Skeletal muscle tissue (tissue), 4 donors: ENCODE measurements around the gene FYB1. TPM values are rescaled to one million over a fixed set of nuclear protein-coding genes. Genes with fewer than 3 reads are reported as not detected.

Experiments
- H3K27ac ChIP-seq: one replicate; pipeline ENCODE4 v1.7.0; 2013; ENCODE audit warnings: mild to moderate bottlenecking, low read depth, low read length, inconsistent platforms
- H3K27me3 ChIP-seq, 3 donors: one replicate each; pipeline ENCODE4 v1.7.0; 2013; ENCODE audit warnings: low read length in 3 of 3; ENCODE audit not compliant: control insufficient read depth in 3 of 3, insufficient read depth in 3 of 3
- H3K36me3 ChIP-seq, 3 donors: one replicate each; pipeline ENCODE4 v1.7.0; 2013; ENCODE audit warnings: low read length in 3 of 3; ENCODE audit not compliant: control insufficient read depth in 3 of 3, insufficient read depth in 3 of 3
- H3K4me1 ChIP-seq, 3 donors: one replicate each; pipeline ENCODE4 v1.7.0; 2013; ENCODE audit warnings: low read length in 3 of 3, mild to moderate bottlenecking in 3 of 3; ENCODE audit not compliant: control insufficient read depth in 3 of 3, insufficient read depth in 3 of 3
- H3K4me3 ChIP-seq, 3 donors: one replicate each; pipeline ENCODE4 v1.7.0; 2013; ENCODE audit warnings: low read length in 3 of 3
- H3K9ac ChIP-seq, 3 donors: one replicate each; pipeline ENCODE4 v1.7.0; 2013; ENCODE audit warnings: low read length in 3 of 3, mild to moderate bottlenecking in 3 of 3, moderate library complexity in 2 of 3, low read depth in 1 of 3
- H3K9me3 ChIP-seq, 3 donors: one replicate each; pipeline ENCODE4 v1.7.0; 2013; ENCODE audit warnings: low read length in 3 of 3; ENCODE audit not compliant: control insufficient read depth in 3 of 3
- total RNA-seq: library from RNA; depleted of rRNA; stranded (reverse); fragments of >200 nt; gene quantifications from one replicate; pipeline ENCODE4 v1.2.3, GENCODE V29; 2014
- donor health status: Osteomylitis.

The FYB1 gene
- total RNA-seq, 1 donor from 2014 or later = 4.2 TPM

DNA sequence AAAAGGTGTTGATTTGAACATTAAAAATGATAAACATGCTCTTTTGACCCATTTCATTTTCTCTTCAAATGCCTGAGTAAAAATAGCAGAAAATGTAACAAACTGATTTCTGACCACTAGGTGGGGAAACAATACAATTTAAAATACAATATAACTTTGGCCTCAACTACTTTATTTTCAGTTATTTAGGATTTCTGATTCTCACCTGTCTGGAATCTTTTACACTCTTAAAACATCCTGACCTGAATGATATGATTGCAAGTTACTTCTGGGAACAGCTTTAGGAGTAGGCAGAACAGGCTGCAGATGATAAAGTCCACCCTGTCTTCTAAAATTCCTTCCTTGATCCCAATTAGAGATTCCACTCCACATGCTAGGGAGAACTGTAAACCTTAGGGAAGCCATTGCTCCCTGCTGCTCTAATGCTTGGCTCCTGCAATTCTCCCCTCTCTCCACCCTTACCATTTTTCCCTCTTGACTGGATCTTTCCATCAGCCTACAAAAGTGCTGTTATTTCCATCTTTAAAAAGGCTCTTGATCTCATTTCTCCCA is 70.3 kb downstream of the FYB1 start:
- no peak overlapping the region for H3K4me3 ChIP-seq
- H3K9ac ChIP-seq = peak overlapping the region in 1 of 3 donors; percentile 5
- no peaks in the 10 kb centered on the region for H3K27me3 ChIP-seq
- no peaks in the 10 kb centered on the region for H3K9me3 ChIP-seq
- H3K36me3 ChIP-seq = no peaks in the 10 kb centered on the region
- no peak overlapping the region for H3K27ac ChIP-seq
- no peaks in the 10 kb centered on the region for H3K4me1 ChIP-seq

DNA sequence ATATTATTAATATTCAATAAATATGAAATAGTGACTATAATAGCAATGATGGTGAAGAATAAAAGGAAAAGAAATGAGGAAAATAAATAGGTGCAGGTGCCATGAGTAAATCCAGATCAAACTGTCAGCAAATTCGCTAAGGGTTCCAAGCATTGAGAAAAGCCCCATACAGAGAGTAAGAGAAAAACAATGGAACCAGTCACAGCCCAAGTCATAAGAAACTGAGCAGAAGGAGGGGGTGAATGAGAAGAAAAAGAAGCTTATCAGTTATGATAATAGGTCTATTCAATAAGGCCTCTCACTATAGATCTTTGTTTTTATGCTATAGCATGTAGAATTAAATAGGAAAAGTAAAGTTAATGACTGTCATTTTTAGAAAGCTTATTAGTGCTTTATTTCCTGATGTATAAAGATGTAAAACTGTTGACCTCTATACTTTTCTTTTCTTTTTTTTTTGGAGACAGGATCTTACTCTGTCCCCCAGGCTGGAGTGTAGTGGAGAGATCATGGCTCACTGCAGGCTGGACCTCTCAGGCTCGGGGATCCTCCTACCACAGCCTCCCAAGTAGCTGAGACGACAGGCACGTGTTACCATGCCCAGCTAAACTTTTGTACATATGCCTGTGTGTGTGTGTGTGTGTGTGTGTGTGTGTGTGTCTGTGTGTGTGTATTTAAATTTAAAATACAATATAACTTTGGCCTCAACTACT is 72.4 kb downstream of the FYB1 start:
- H3K36me3 ChIP-seq = no peaks in the 10 kb centered on the region
- H3K9ac ChIP-seq = no peak overlapping the region
- no peaks in the 10 kb centered on the region for H3K27me3 ChIP-seq
- no peaks in the 10 kb centered on the region for H3K4me1 ChIP-seq
- no peak overlapping the region for H3K27ac ChIP-seq
- no peak overlapping the region for H3K4me3 ChIP-seq
- H3K9me3 ChIP-seq = no peaks in the 10 kb centered on the region

DNA sequence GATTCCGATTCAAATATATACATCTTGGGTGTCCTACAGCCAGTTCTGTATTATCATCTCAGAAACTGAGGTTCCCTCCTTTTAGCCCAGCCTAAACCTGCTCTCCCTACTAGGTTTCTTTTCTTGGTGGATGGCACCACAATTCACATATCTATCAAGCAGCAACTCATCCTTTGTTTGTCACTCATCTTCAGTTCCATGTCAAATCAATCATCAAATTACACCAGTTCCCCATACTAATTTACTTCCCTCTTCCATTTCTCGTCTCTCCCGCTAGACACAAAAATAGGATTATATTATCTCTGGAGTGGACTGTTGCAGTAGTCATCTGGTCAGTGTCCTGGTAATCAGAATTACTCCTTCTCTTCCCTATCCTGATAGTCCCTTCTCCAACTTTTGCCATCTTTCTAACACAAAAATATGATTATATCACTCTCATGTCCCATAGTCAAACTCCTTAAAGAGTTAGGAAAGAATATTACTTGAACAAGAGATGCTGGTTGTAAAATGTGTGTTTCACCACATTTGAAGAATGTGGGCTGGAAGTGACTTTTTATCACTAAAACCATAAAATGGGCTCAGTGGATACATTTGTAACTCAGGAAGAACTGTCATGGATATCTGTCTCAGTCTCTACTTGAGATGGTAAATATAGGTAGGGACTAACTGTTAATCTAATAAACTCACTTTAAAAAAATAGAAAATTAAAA is 76.1 kb downstream of the FYB1 start:
- H3K4me3 ChIP-seq = no peak overlapping the region
- H3K4me1 ChIP-seq = no peaks in the 10 kb centered on the region
- H3K9me3 ChIP-seq = no peaks in the 10 kb centered on the region
- H3K36me3 ChIP-seq = no peaks in the 10 kb centered on the region
- no peak overlapping the region for H3K27ac ChIP-seq
- no peaks in the 10 kb centered on the region for H3K27me3 ChIP-seq
- H3K9ac ChIP-seq = no peak overlapping the region

DNA sequence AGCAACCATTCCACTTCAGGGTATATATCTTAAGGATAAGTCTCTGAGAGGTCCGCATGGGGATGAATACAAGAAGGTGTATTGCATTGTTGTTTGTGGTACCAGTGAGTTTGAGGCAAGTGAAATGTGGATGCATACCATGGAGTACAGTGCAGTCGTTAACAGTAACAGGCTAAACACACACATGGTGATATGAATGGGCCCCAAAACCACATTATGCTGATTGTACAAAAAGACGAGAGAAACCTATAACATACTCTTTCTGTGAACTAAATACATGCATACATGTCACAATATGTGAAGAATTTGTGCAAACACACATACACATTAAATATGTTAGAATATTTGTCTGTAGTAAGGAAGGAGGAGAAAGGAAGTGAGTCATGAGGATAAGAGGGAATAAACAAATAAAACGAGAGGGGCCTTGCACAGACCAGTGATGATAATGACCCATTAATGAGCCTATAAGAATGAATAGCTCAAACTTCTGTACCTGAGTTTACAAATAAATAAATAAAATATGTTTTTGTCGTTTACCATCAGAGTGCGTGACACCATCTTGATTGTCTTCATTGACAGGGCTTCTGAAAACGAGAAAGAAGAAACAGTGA is 78.7 kb downstream of the FYB1 start:
- Histone ChIP-seq H3K4me1 (no peaks in the 10 kb centered on the region), H3K27ac (no peak overlapping the region), H3K4me3 (no peak overlapping the region), H3K36me3 (no peaks in the 10 kb centered on the region), H3K9me3 (no peaks in the 10 kb centered on the region), H3K9ac (no peak overlapping the region), H3K27me3 (no peaks in the 10 kb centered on the region)

DNA sequence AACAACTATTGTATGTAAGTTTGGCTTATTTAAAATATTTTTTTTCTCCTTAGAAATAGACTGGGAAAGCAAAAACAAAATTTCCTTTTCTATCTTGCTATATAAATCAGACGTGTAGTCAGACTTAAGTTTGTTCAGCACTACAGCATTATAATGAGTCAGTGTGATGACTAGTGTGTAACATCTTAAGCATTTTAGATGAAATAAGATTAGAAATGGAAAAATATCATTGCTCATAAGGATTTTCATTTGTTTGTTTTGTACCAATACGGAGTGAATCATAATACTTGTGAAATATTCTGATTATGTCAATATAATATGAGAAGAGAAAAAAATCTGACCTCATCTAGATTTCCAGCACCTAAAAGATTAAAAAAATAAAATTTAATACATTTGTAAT is 80.5 kb downstream of the FYB1 start:
- Histone ChIP-seq H3K9ac (no peak overlapping the region), H3K4me3 (no peak overlapping the region), H3K36me3 (no peaks in the 10 kb centered on the region), H3K9me3 (no peaks in the 10 kb centered on the region), H3K27me3 (no peaks in the 10 kb centered on the region), H3K4me1 (no peaks in the 10 kb centered on the region), H3K27ac (no peak overlapping the region)

DNA sequence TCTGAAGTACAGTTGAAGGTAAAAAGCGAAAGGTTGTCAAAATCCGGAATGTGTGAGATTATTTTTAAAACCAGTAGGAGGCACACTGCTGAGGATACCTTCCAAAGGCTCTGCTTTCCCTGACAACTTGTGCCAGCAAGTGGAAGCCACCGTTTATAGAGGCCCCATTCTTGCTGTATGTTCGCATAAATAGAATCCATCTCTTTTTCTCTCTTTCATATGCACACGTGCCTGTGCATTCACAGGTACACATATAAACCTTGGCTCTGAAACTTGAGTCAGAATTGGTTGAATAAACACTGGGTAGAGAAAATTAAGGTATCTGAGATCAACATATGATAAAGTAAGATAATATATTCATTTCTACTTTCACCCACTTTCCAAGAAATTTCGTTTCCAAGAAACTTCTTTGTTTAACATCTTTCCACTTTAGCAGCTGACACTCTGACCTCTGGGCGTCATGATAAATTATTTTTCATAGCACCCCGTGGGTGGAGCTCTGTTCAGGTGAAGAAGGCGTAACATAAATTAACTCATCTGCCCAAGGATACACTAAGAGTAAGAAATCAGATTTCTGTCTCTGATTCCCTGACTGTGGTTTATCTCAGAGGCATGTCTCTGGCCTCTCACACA is 81.4 kb downstream of the FYB1 start:
- no peaks in the 10 kb centered on the region for H3K9me3 ChIP-seq
- H3K9ac ChIP-seq = no peak overlapping the region
- no peaks in the 10 kb centered on the region for H3K4me1 ChIP-seq
- H3K27me3 ChIP-seq = no peaks in the 10 kb centered on the region
- H3K4me3 ChIP-seq = no peak overlapping the region
- H3K36me3 ChIP-seq = no peaks in the 10 kb centered on the region
- H3K27ac ChIP-seq = no peak overlapping the region

DNA sequence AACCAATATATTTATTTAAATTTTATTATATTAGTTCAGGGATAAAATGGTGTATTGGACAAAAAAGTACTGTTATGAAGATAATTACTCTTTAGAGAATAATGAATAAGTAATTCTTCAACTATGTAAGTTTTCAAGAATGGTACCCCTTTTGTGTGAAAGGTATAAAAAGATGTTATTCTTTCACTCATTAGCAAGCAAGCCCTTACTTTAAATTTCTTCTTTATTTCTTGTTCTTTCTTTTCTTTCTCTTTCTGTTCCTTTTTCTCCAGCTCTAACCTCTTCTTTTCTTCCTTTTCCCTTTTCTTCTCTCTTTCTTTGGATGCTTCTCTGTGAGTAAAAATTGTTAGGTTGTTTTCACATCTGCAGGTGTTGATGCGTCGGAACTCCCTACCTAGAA is 82.0 kb downstream of the FYB1 start:
- Histone ChIP-seq H3K9ac (no peak overlapping the region), H3K36me3 (no peaks in the 10 kb centered on the region), H3K4me1 (no peaks in the 10 kb centered on the region)

DNA sequence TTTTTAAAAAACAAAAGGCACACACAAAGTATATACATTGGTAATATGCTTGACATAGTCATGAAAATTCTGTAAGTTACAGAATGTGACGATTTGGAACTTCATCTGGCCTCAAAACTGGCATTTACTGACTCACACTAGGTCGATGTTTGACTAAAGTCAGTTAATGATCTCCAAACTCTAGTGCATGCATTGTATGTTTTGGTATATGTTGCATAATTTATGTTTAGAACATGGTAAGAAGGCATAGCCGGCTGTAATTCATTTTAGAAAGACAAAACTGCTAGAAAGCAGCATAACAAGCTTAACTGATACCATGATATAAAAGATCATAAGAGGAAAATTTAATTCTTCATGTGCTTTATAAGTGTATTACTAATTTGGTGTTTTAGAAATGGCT is 86.6 kb downstream of the FYB1 start:
- no peaks in the 10 kb centered on the region for H3K9me3 ChIP-seq
- H3K36me3 ChIP-seq = no peaks in the 10 kb centered on the region
- H3K9ac ChIP-seq = no peak overlapping the region
- no peaks in the 10 kb centered on the region for H3K4me1 ChIP-seq
- no peak overlapping the region for H3K4me3 ChIP-seq
- H3K27me3 ChIP-seq = no peaks in the 10 kb centered on the region
- no peak overlapping the region for H3K27ac ChIP-seq

More for the DNA sequence above, 82.0 kb downstream of the FYB1 start:
- H3K9me3 ChIP-seq = no peaks in the 10 kb centered on the region
- no peak overlapping the region for H3K27ac ChIP-seq
- no peaks in the 10 kb centered on the region for H3K27me3 ChIP-seq
- H3K4me3 ChIP-seq = no peak overlapping the region

DNA sequence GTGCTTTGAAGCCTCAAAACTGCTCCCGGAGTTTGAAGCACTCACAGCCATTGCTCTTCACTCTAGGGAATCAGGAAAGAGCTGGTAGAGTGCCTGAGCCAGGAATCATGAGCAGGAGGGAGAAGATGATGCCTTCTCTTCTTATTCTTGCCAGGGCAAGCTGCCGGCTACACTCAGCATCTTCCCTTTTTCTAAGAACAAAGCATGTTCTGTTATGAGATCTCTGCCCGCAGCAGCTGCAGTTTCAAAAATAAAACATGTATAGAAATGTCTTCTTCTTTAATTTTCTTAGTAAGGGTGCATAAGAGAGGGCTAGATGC is 87.3 kb downstream of the FYB1 start:
- Histone ChIP-seq H3K27me3 (no peaks in the 10 kb centered on the region), H3K4me1 (no peaks in the 10 kb centered on the region), H3K4me3 (no peak overlapping the region), H3K36me3 (no peaks in the 10 kb centered on the region), H3K27ac (no peak overlapping the region), H3K9ac (no peak overlapping the region), H3K9me3 (no peaks in the 10 kb centered on the region)
